ENCODE measurements around the gene DCUN1D3.

Gene DCUN1D3

GRCh38 chr16:20920799-20921198 lies 20.6 kb upstream of the DCUN1D3 start:
- H3K4me1 ChIP-seq (ENCODE audit: control insufficient read depth, insufficient read depth, low read length, poor library complexity, severe bottlenecking): no peaks in the 10 kb centered on the region
- H3K36me3 ChIP-seq (ENCODE audit: control insufficient read depth, insufficient read depth, low read length): no peaks in the 10 kb centered on the region
- no peak overlapping the region for H3K27ac ChIP-seq (ENCODE audit: insufficient read depth, low read length, poor library complexity, severe bottlenecking)
- no peaks in the 10 kb centered on the region for H3K27me3 ChIP-seq (replicated peaks; ENCODE audit: control insufficient read depth, insufficient read depth, low read length, poor library complexity, severe bottlenecking)
- no peak overlapping the region for H3K4me3 ChIP-seq (ENCODE audit: insufficient read depth, low read depth, low read length, poor library complexity, severe bottlenecking)
- H3K9me3 ChIP-seq (ENCODE audit: control insufficient read depth, low read length): no peaks in the 10 kb centered on the region
- DNase-seq: no peak

- Histone ChIP-seq H3K27me3 (replicated peaks; ENCODE audit: control insufficient read depth, insufficient read depth, low read length, poor library complexity, severe bottlenecking) (no peaks in the 10 kb centered on the region), H3K4me1 (ENCODE audit: control insufficient read depth, insufficient read depth, low read length, poor library complexity, severe bottlenecking) (no peaks in the 10 kb centered on the region), H3K9me3 (ENCODE audit: control insufficient read depth, low read length) (no peaks in the 10 kb centered on the region), H3K4me3 (ENCODE audit: insufficient read depth, low read depth, low read length, poor library complexity, severe bottlenecking) (no peak overlapping the region), H3K27ac (ENCODE audit: insufficient read depth, low read length, poor library complexity, severe bottlenecking) (no peak overlapping the region), H3K36me3 (ENCODE audit: control insufficient read depth, insufficient read depth, low read length) (no peaks in the 10 kb centered on the region)
- no peak for DNase-seq
Observed at GRCh38 chr16:20920091-20920490, 19.9 kb upstream of the DCUN1D3 start.

GRCh38 chr16:20918486-20919239 lies 18.5 kb upstream of the DCUN1D3 start:
- Histone ChIP-seq H3K27ac (ENCODE audit: insufficient read depth, low read length, poor library complexity, severe bottlenecking) (no peak overlapping the region), H3K9me3 (ENCODE audit: control insufficient read depth, low read length) (no peaks in the 10 kb centered on the region), H3K27me3 (replicated peaks; ENCODE audit: control insufficient read depth, insufficient read depth, low read length, poor library complexity, severe bottlenecking) (no peaks in the 10 kb centered on the region), H3K4me1 (ENCODE audit: control insufficient read depth, insufficient read depth, low read length, poor library complexity, severe bottlenecking) (no peaks in the 10 kb centered on the region), H3K4me3 (ENCODE audit: insufficient read depth, low read depth, low read length, poor library complexity, severe bottlenecking) (no peak overlapping the region), H3K36me3 (ENCODE audit: control insufficient read depth, insufficient read depth, low read length) (no peaks in the 10 kb centered on the region)
- no peak for DNase-seq

GRCh38 chr16:20916942-20917341 lies 16.8 kb upstream of the DCUN1D3 start:
- H3K4me3 ChIP-seq (ENCODE audit: insufficient read depth, low read depth, low read length, poor library complexity, severe bottlenecking): no peak overlapping the region
- no peaks in the 10 kb centered on the region for H3K4me1 ChIP-seq (ENCODE audit: control insufficient read depth, insufficient read depth, low read length, poor library complexity, severe bottlenecking)
- no peaks in the 10 kb centered on the region for H3K36me3 ChIP-seq (ENCODE audit: control insufficient read depth, insufficient read depth, low read length)
- no peaks in the 10 kb centered on the region for H3K27me3 ChIP-seq (replicated peaks; ENCODE audit: control insufficient read depth, insufficient read depth, low read length, poor library complexity, severe bottlenecking)
- no peak for DNase-seq
- no peaks in the 10 kb centered on the region for H3K9me3 ChIP-seq (ENCODE audit: control insufficient read depth, low read length)
- no peak overlapping the region for H3K27ac ChIP-seq (ENCODE audit: insufficient read depth, low read length, poor library complexity, severe bottlenecking)

- DNase-seq: no peak
- H3K27me3 ChIP-seq (replicated peaks; ENCODE audit: control insufficient read depth, insufficient read depth, low read length, poor library complexity, severe bottlenecking): no peaks in the 10 kb centered on the region
- H3K4me3 ChIP-seq (ENCODE audit: insufficient read depth, low read depth, low read length, poor library complexity, severe bottlenecking): no peak overlapping the region
- H3K4me1 ChIP-seq (ENCODE audit: control insufficient read depth, insufficient read depth, low read length, poor library complexity, severe bottlenecking): no peaks in the 10 kb centered on the region
- no peaks in the 10 kb centered on the region for H3K36me3 ChIP-seq (ENCODE audit: control insufficient read depth, insufficient read depth, low read length)
- H3K27ac ChIP-seq (ENCODE audit: insufficient read depth, low read length, poor library complexity, severe bottlenecking): no peak overlapping the region
- no peaks in the 10 kb centered on the region for H3K9me3 ChIP-seq (ENCODE audit: control insufficient read depth, low read length)
Observed at GRCh38 chr16:20916289-20916688, 16.1 kb upstream of the DCUN1D3 start.

- Histone ChIP-seq H3K4me1 (ENCODE audit: control insufficient read depth, insufficient read depth, low read length, poor library complexity, severe bottlenecking) (no peaks in the 10 kb centered on the region), H3K4me3 (ENCODE audit: insufficient read depth, low read depth, low read length, poor library complexity, severe bottlenecking) (no peak overlapping the region), H3K27ac (ENCODE audit: insufficient read depth, low read length, poor library complexity, severe bottlenecking) (no peak overlapping the region), H3K36me3 (ENCODE audit: control insufficient read depth, insufficient read depth, low read length) (no peaks in the 10 kb centered on the region), H3K9me3 (ENCODE audit: control insufficient read depth, low read length) (no peaks in the 10 kb centered on the region), H3K27me3 (replicated peaks; ENCODE audit: control insufficient read depth, insufficient read depth, low read length, poor library complexity, severe bottlenecking) (no peaks in the 10 kb centered on the region)
- no peak for DNase-seq
Observed at GRCh38 chr16:20911361-20911760, 11.2 kb upstream of the DCUN1D3 start.

GRCh38 chr16:20910781-20911321 lies 10.7 kb upstream of the DCUN1D3 start:
- H3K27me3 ChIP-seq (replicated peaks; ENCODE audit: control insufficient read depth, insufficient read depth, low read length, poor library complexity, severe bottlenecking): no peaks in the 10 kb centered on the region
- no peaks in the 10 kb centered on the region for H3K4me1 ChIP-seq (ENCODE audit: control insufficient read depth, insufficient read depth, low read length, poor library complexity, severe bottlenecking)
- H3K4me3 ChIP-seq (ENCODE audit: insufficient read depth, low read depth, low read length, poor library complexity, severe bottlenecking): no peak overlapping the region
- no peak for DNase-seq
- no peaks in the 10 kb centered on the region for H3K9me3 ChIP-seq (ENCODE audit: control insufficient read depth, low read length)
- no peaks in the 10 kb centered on the region for H3K36me3 ChIP-seq (ENCODE audit: control insufficient read depth, insufficient read depth, low read length)
- H3K27ac ChIP-seq (ENCODE audit: insufficient read depth, low read length, poor library complexity, severe bottlenecking): no peak overlapping the region

- Histone ChIP-seq H3K36me3 (ENCODE audit: control insufficient read depth, insufficient read depth, low read length) (no peaks in the 10 kb centered on the region), H3K4me1 (ENCODE audit: control insufficient read depth, insufficient read depth, low read length, poor library complexity, severe bottlenecking) (peaks cover 14% of the 10 kb centered on the region), H3K27ac (ENCODE audit: insufficient read depth, low read length, poor library complexity, severe bottlenecking) (no peak overlapping the region), H3K4me3 (ENCODE audit: insufficient read depth, low read depth, low read length, poor library complexity, severe bottlenecking) (no peak overlapping the region), H3K9me3 (ENCODE audit: control insufficient read depth, low read length) (no peaks in the 10 kb centered on the region), H3K27me3 (replicated peaks; ENCODE audit: control insufficient read depth, insufficient read depth, low read length, poor library complexity, severe bottlenecking) (no peaks in the 10 kb centered on the region)
- no peak for DNase-seq
Observed at GRCh38 chr16:20906341-20907255, 6.4 kb upstream of the DCUN1D3 start.

- Histone ChIP-seq H3K4me1 (ENCODE audit: control insufficient read depth, insufficient read depth, low read length, poor library complexity, severe bottlenecking) (peaks cover 18% of the 10 kb centered on the region), H3K27me3 (replicated peaks; ENCODE audit: control insufficient read depth, insufficient read depth, low read length, poor library complexity, severe bottlenecking) (no peaks in the 10 kb centered on the region), H3K4me3 (ENCODE audit: insufficient read depth, low read depth, low read length, poor library complexity, severe bottlenecking) (no peak overlapping the region), H3K9me3 (ENCODE audit: control insufficient read depth, low read length) (no peaks in the 10 kb centered on the region), H3K27ac (ENCODE audit: insufficient read depth, low read length, poor library complexity, severe bottlenecking) (no peak overlapping the region), H3K36me3 (ENCODE audit: control insufficient read depth, insufficient read depth, low read length) (no peaks in the 10 kb centered on the region)
- DNase-seq: no peak
Observed at GRCh38 chr16:20905576-20905975, 5.4 kb upstream of the DCUN1D3 start.
